ENCODE results near the gene PPTC7.
"Not testable (repeated sequence)": the region's sequence is repeated elsewhere in the genome, so short reads cannot be mapped to it uniquely, and the experiment has no call there.

PPTC7 gene

DNA sequence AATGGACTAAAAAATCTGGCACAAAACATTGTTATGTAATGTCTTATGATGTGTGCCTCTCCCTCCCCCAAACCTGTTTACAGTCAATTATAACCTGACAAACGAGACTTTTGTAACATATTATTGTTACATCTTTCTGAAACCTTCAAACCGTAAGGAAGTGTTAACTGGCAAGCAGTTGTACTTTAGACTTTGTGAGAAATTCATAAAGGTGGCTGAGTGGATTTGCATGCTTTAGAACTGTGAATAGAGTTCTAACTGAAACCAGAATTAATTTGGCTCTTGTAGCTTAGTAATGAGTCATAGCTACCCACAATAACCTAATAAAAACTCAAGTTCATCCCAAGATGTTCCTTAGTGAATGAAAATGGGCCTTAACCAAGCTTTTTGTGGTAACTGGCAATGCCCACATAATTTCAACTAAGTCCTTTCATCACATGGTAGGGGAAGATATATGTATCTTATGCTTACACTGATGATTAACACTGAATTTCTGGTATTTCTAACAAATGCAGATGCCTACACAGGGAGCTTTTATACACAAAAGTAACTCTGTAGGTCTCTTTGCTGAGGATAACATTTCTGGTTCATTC, 51.3 kb downstream of the PPTC7 start:
- Mint-ChIP-seq H3K27me3 (no peaks in the 10 kb centered on the region), H3K9me3 (no peaks in the 10 kb centered on the region), H3K4me1 (ENCODE audit: low read depth in 2 of 2) (peaks cover 0 to 9% of the 10 kb centered on the region in 2 donors), H3K36me3 (ENCODE audit: insufficient read depth) (peaks cover 32% of the 10 kb centered on the region), H3K27ac (peak overlapping the region in 1 of 2 donors; percentile 38), H3K4me3 (no peak overlapping the region)
- ATAC-seq (replicated peaks) (no peak), DNase-seq (no peak)

DNA sequence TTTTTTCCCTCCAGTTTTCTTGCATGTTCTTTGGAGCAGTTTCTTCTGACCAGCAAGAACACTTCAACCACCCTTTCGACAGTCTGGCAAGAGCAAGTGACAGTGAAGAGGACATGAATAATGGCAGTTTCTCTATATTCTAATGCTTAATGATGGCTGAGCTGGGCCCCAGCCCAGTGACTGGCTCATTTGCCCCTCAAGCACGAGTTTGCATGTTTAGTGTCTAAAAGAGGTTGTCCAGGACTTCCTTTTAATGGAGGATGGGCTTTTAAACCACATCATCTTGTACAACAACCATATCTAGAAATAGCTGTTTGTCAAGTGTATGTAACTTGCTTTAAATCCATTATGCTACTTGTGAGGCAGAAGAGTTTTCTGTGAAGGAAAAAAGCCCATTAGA, 52.6 kb downstream of the PPTC7 start:
- H3K4me1 Mint-ChIP-seq (ENCODE audit: low read depth in 2 of 2) = peaks cover 0 to 9% of the 10 kb centered on the region in 2 donors
- peak overlapping the region in 1 of 2 donors; percentile 57 for H3K27ac Mint-ChIP-seq
- H3K36me3 Mint-ChIP-seq (ENCODE audit: insufficient read depth) = peaks cover 21% of the 10 kb centered on the region
- ATAC-seq (replicated peaks) = no peak
- no peaks in the 10 kb centered on the region for H3K27me3 Mint-ChIP-seq
- H3K9me3 Mint-ChIP-seq = no peaks in the 10 kb centered on the region
- H3K4me3 Mint-ChIP-seq = no peak overlapping the region
- DNase-seq = no peak

DNA sequence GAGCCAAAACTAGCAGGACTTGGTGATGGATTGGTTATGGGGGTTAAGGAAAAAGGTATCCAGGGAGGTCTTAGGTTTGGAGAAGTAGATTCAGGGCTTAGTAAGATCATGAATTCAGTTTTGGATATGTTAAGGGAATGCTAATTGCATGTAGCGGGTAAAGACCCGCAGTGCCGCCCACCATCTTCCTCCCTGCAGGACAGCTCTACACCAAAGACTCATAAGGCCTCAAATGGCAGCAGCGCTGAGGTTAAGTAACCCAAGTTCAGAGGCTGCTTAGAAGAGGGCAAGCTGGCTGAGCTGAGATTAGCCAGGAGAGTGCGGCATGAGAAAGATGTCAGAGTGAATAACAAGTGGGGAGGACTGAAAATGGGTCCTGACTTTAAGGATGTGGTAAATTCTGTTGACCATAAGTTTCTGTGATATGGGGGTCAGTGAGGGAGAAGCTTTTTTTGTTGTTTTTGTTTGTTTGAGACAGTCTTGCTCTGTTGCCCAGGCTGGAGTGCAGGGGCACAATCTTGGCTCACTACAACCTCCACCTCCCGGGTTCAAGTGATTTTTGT, 54.8 kb downstream of the PPTC7 start:
- DNase-seq = no peak
- Mint-ChIP-seq H3K4me3 (no peak overlapping the region), H3K9me3 (no peaks in the 10 kb centered on the region), H3K4me1 (ENCODE audit: low read depth in 2 of 2) (peaks cover 0 to 4% of the 10 kb centered on the region in 2 donors), H3K27ac (no peak overlapping the region), H3K36me3 (ENCODE audit: insufficient read depth) (peaks cover 12% of the 10 kb centered on the region), H3K27me3 (no peaks in the 10 kb centered on the region)
- no peak for ATAC-seq (replicated peaks)

GRCh38 chr12:110520876-110521712, 62.0 kb downstream of the PPTC7 start:
- not testable (repeated sequence) for H3K4me3 Mint-ChIP-seq; H3K27me3 Mint-ChIP-seq; H3K36me3 Mint-ChIP-seq (ENCODE audit: insufficient read depth); DNase-seq; H3K4me1 Mint-ChIP-seq (ENCODE audit: low read depth in 2 of 2); H3K27ac Mint-ChIP-seq; H3K9me3 Mint-ChIP-seq; ATAC-seq (replicated peaks)

DNA sequence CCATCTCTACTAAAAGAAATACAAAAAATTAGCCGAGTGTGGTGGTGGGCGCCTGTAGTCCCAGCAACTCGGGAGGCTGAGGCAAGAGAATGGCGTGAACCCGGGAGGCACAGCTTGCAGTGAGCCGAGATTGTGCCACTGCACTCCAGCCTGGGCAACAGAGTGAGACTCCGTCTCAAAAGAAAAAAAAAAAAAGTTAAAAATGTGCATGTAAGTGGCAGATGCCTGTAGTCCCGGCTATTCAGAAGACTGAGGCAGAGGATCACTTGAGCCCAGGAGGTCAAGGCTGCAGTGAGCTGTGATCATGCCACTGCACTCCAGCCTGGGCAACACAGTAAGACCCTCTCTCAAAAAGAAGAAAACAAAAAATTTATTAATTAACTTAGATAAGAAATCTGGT, 65.1 kb downstream of the PPTC7 start:
- H3K27ac Mint-ChIP-seq; H3K36me3 Mint-ChIP-seq (ENCODE audit: insufficient read depth); H3K4me1 Mint-ChIP-seq (ENCODE audit: low read depth in 2 of 2); H3K27me3 Mint-ChIP-seq; H3K4me3 Mint-ChIP-seq; ATAC-seq (replicated peaks); DNase-seq; H3K9me3 Mint-ChIP-seq: not testable (repeated sequence)

DNA sequence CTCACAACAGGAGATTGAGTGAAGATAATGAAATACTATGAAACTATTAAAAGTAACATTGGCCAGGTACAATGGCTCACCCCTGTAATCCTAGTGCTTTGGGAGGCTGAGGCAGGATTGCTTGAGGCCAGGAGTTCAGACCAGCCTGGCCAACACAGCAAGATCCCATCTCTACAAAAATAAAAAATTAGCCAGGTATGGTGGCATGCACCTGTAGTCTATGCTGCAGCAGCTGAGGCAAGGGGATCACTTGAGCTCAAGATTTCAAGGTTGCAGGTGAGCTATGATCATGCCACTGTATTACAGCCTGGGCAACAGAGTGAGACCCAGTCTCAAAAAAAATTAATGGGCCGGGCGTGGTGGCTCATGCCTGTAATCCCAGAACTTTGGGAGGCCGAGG, 66.1 kb downstream of the PPTC7 start:
- H3K27me3 Mint-ChIP-seq = no peaks in the 10 kb centered on the region
- H3K36me3 Mint-ChIP-seq (ENCODE audit: insufficient read depth) = peaks cover 3% of the 10 kb centered on the region

DNA sequence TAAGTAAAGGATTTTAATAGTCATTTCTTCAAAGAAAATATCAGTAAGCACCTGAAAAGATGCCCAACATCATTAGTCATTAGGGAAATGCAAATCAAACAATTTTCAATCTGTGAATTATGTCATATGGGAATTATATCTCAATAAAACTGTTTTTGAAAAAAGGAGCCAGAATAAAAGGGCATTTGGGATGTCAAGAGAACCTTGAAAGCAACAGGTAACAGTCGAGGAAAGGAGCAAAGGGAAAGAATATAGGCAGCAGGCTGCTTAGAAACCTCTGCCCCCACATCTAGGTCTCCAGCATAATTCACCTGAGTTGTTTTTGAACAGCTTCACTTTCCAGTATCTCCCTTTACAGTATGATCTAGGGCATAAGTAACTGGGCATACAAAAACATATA, 68.8 kb downstream of the PPTC7 start:
- Mint-ChIP-seq H3K9me3 (no peaks in the 10 kb centered on the region), H3K4me1 (ENCODE audit: low read depth in 2 of 2) (no peaks in the 10 kb centered on the region), H3K36me3 (ENCODE audit: insufficient read depth) (peaks cover 3% of the 10 kb centered on the region), H3K27ac (no peak overlapping the region), H3K4me3 (no peak overlapping the region), H3K27me3 (no peaks in the 10 kb centered on the region)
- DNase-seq (no peak), ATAC-seq (replicated peaks) (no peak)

More for the DNA sequence above, 66.1 kb downstream of the PPTC7 start:
- Mint-ChIP-seq H3K27ac (no peak overlapping the region), H3K4me1 (ENCODE audit: low read depth in 2 of 2) (no peaks in the 10 kb centered on the region), H3K9me3 (no peaks in the 10 kb centered on the region), H3K4me3 (no peak overlapping the region)
- ATAC-seq (replicated peaks) (no peak), DNase-seq (no peak)

DNA sequence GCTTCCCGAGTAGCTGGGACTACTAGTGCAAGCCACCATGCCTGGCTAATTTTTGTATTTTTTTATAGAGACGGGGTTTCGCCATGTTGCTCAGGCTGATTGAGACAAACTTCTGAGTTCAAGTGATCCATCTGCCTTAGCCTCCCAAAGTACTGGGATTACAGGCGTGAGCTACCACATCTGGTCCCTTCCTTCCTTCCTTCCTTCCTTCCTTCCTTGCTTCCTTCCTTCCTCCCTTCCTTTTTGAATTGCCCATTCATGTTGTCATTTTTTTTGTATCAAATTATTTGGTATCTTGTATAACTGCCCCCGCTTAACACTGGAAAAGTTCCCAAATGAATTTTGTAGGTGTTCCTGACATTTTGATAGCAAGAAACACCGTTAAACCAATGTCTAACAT, 69.3 kb downstream of the PPTC7 start:
- no peaks in the 10 kb centered on the region for H3K9me3 Mint-ChIP-seq
- no peaks in the 10 kb centered on the region for H3K27me3 Mint-ChIP-seq
- no peak overlapping the region for H3K27ac Mint-ChIP-seq
- no peak for ATAC-seq (replicated peaks)
- no peak overlapping the region for H3K4me3 Mint-ChIP-seq
- no peaks in the 10 kb centered on the region for H3K4me1 Mint-ChIP-seq (ENCODE audit: low read depth in 2 of 2)
- H3K36me3 Mint-ChIP-seq (ENCODE audit: insufficient read depth) = no peaks in the 10 kb centered on the region
- DNase-seq = no peak

GRCh38 chr12:110508071-110508586, 75.0 kb downstream of the PPTC7 start:
- Mint-ChIP-seq H3K4me1 (ENCODE audit: low read depth in 2 of 2) (no peaks in the 10 kb centered on the region), H3K4me3 (no peak overlapping the region), H3K36me3 (ENCODE audit: insufficient read depth) (no peaks in the 10 kb centered on the region), H3K27me3 (no peaks in the 10 kb centered on the region), H3K27ac (no peak overlapping the region), H3K9me3 (no peaks in the 10 kb centered on the region)
- DNase-seq (no peak), ATAC-seq (replicated peaks) (no peak)

GRCh38 chr12:110505332-110505731, 77.8 kb downstream of the PPTC7 start:
- H3K27ac Mint-ChIP-seq = no peak overlapping the region
- no peak overlapping the region for H3K4me3 Mint-ChIP-seq
- ATAC-seq (replicated peaks) = no peak
- H3K9me3 Mint-ChIP-seq = no peaks in the 10 kb centered on the region
- no peak for DNase-seq
- H3K4me1 Mint-ChIP-seq (ENCODE audit: low read depth in 2 of 2) = peaks cover 13 to 20% of the 10 kb centered on the region in 2 donors
- peaks cover 14% of the 10 kb centered on the region for H3K36me3 Mint-ChIP-seq (ENCODE audit: insufficient read depth)
- H3K27me3 Mint-ChIP-seq = no peaks in the 10 kb centered on the region

- H3K4me3 Mint-ChIP-seq = no peak overlapping the region
Measured at GRCh38 chr12:110503432-110503831, 79.7 kb downstream of the PPTC7 start.

GRCh38 chr12:110501752-110502738, 81.1 kb downstream of the PPTC7 start, which contains the start of the genes RAD9B and VPS29:
Gene RAD9B, plus strand, starts transcription at chr12:110502331. Its CDS starts 7 bp downstream, at chr12:110502338.
Gene VPS29, minus strand, starts transcription at chr12:110502111. Its CDS starts 60 bp downstream, at chr12:110502051.
- no peaks in the 10 kb centered on the region for H3K9me3 Mint-ChIP-seq
- DNase-seq = peak; percentile 98 to 99 (median 98)
- ATAC-seq (replicated peaks) = peak; percentile 93
- peak within 1 kb of the TSS; percentile 87 to 100 for H3K4me3 Mint-ChIP-seq
- H3K36me3 Mint-ChIP-seq (ENCODE audit: insufficient read depth) = peaks cover 23% of the 10 kb centered on the region
- H3K27ac Mint-ChIP-seq = peak within 1 kb of the TSS; percentile 97 to 98
- H3K4me1 Mint-ChIP-seq (ENCODE audit: low read depth in 2 of 2) = peaks cover 24 to 29% of the 10 kb centered on the region in 2 donors
- no peaks in the 10 kb centered on the region for H3K27me3 Mint-ChIP-seq

More at GRCh38 chr12:110503432-110503831, 79.7 kb downstream of the PPTC7 start:
- Mint-ChIP-seq H3K9me3 (no peaks in the 10 kb centered on the region), H3K27ac (no peak overlapping the region), H3K27me3 (no peaks in the 10 kb centered on the region), H3K4me1 (ENCODE audit: low read depth in 2 of 2) (peaks cover 24 to 25% of the 10 kb centered on the region in 2 donors), H3K36me3 (ENCODE audit: insufficient read depth) (peaks cover 17% of the 10 kb centered on the region)
- DNase-seq = no peak
- ATAC-seq (replicated peaks) = no peak

DNA sequence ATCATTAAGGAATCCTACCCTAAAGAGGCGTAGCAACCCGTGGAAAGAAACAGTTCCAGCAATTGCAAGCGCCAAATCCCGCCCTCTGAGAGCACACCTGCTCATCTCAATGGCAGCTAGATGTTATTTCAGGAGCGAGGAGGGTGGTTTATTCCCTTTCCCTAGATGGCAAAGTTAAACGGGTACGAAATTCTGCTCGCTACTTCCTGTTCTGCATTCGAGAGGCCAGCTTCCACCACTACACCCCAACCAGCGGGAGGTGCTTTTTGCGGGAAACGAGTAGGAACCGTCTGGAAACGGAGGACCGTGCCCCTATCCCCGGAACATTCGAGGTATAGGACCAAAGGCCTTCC, 81.7 kb downstream of the PPTC7 start:
- DNase-seq (no peak), ATAC-seq (replicated peaks) (peak; percentile 3)
- Mint-ChIP-seq H3K9me3 (no peaks in the 10 kb centered on the region), H3K4me3 (peak overlapping the region; percentile 87 to 100), H3K4me1 (ENCODE audit: low read depth in 2 of 2) (peaks cover 24 to 29% of the 10 kb centered on the region in 2 donors), H3K27me3 (no peaks in the 10 kb centered on the region), H3K36me3 (ENCODE audit: insufficient read depth) (peaks cover 29% of the 10 kb centered on the region), H3K27ac (peak overlapping the region; percentile 97 to 98)
